GM23338 (cell line): Measurements from ENCODE around the gene SMARCA2. TPM values are rescaled to one million over a fixed set of nuclear protein-coding genes. Genes with fewer than 3 reads are reported as not detected.

Experiments
- ATAC-seq: fragments of 200-7000 bp; cut with Tn5 transposase; 3 replicates; pipeline ENCODE4 v1.9.1; 2020
- DNase-seq: peaks from one replicate; pipeline ENCODE4 v3.0.0-alpha.2; 2015; ENCODE audit warnings: low spot score
- H2AFZ ChIP-seq: fragments of 200-600 bp; sonication (generic); 2 replicates; pipeline ENCODE4 v1.8.0; 2016; ENCODE audit warnings: antibody characterized with exemption, mild to moderate bottlenecking, moderate library complexity
- H3F3A ChIP-seq: fragments of 200-600 bp; sonication (generic); replicated peaks from 2 replicates; pipeline ENCODE4 v1.8.0; 2017; ENCODE audit warnings: antibody characterized with exemption, mixed run types, low read depth
- H3K27ac ChIP-seq: fragments of 200-600 bp; sonication (generic); 2 replicates; pipeline ENCODE4 v1.6.1; 2016; ENCODE audit warnings: low read depth
- H3K27me3 ChIP-seq: fragments of 200-600 bp; sonication (generic); 2 replicates; pipeline ENCODE4 v1.8.0; 2016; ENCODE audit warnings: mild to moderate bottlenecking, mixed run types, moderate library complexity; ENCODE audit not compliant: insufficient read depth
- H3K36me3 ChIP-seq: fragments of 200-600 bp; sonication (generic); 2 replicates; pipeline ENCODE4 v1.8.0; 2016; ENCODE audit warnings: mild to moderate bottlenecking; ENCODE audit not compliant: insufficient read depth
- H3K4me1 ChIP-seq: fragments of 200-600 bp; sonication (generic); 2 replicates; pipeline ENCODE4 v1.8.0; 2016; ENCODE audit warnings: mild to moderate bottlenecking, moderate library complexity; ENCODE audit not compliant: insufficient read depth
- H3K4me2 ChIP-seq: fragments of 200-600 bp; sonication (generic); 2 replicates; pipeline ENCODE4 v1.7.1; 2017; ENCODE audit warnings: mixed run types
- H3K4me3 ChIP-seq: fragments of 200-600 bp; sonication (generic); 2 replicates; pipeline ENCODE4 v1.6.1; 2016; ENCODE audit warnings: mixed run types
- H3K79me2 ChIP-seq: fragments of 200-600 bp; sonication (generic); replicated peaks from 2 replicates; pipeline ENCODE4 v1.8.0; 2017; ENCODE audit warnings: mild to moderate bottlenecking; ENCODE audit not compliant: insufficient read depth
- H3K9me2 ChIP-seq: fragments of 200-600 bp; sonication (generic); 2 replicates; pipeline ENCODE4 v1.8.0; 2017; ENCODE audit not compliant: insufficient read depth
- H4K20me1 ChIP-seq: fragments of 200-600 bp; sonication (generic); replicated peaks from 2 replicates; pipeline ENCODE4 v1.8.0; 2017; ENCODE audit warnings: mild to moderate bottlenecking; ENCODE audit not compliant: insufficient read depth
- H3K27ac Mint-ChIP-seq: 2 replicates; pipeline ENCODE4 v1.8.0; 2020; ENCODE audit warnings: inconsistent platforms, mild to moderate bottlenecking, moderate library complexity, mixed read lengths
- H3K27me3 Mint-ChIP-seq: 3 replicates; pipeline ENCODE4 v1.8.0; 2022; ENCODE audit warnings: low read depth, mild to moderate bottlenecking, moderate library complexity, mixed read lengths, inconsistent platforms; ENCODE audit not compliant: insufficient read depth, poor library complexity
- H3K36me3 Mint-ChIP-seq: 3 replicates; pipeline ENCODE4 v1.8.0; 2021; ENCODE audit warnings: low read depth, mild to moderate bottlenecking, inconsistent platforms, moderate library complexity, mixed read lengths
- H3K4me1 Mint-ChIP-seq: 3 replicates; pipeline ENCODE4 v1.8.0; 2020; ENCODE audit warnings: mild to moderate bottlenecking, inconsistent platforms, mixed read lengths
- H3K4me3 Mint-ChIP-seq: 3 replicates; pipeline ENCODE4 v1.8.0; 2021; ENCODE audit warnings: moderate library complexity, mild to moderate bottlenecking, inconsistent platforms, mixed read lengths
- H3K9me3 Mint-ChIP-seq: 3 replicates; pipeline ENCODE4 v1.8.0; 2020; ENCODE audit warnings: moderate library complexity, mild to moderate bottlenecking, inconsistent platforms, mixed read lengths
- CREB1 ChIP-seq: fragments of 250-450 bp; sonication (Bioruptor Pico); IDR thresholded peaks from 2 replicates; pipeline ENCODE4 v1.5.0; 2020; ENCODE audit warnings: low read depth, mild to moderate bottlenecking, moderate library complexity
- EZH2 ChIP-seq: fragments of 200-600 bp; sonication (generic); IDR thresholded peaks from one replicate; pipeline ENCODE4 v1.8.0; 2017; ENCODE audit warnings: antibody characterized with exemption, mild to moderate bottlenecking, low read depth; ENCODE audit not compliant: unreplicated experiment
- EZH2phosphoT487 ChIP-seq: fragments of 200-600 bp; sonication (generic); IDR thresholded peaks from one replicate; pipeline ENCODE4 v1.8.1; 2018; ENCODE audit warnings: antibody characterized with exemption; ENCODE audit not compliant: unreplicated experiment
- JUNB ChIP-seq: IDR thresholded peaks from one replicate; pipeline ENCODE4 v1.6.1; 2016; ENCODE audit warnings: antibody characterized with exemption; ENCODE audit not compliant: unreplicated experiment
- NANOG ChIP-seq: IDR thresholded peaks from 2 replicates; pipeline ENCODE4 v1.6.1; 2016; ENCODE audit warnings: antibody characterized with exemption, borderline replicate concordance
- POLR2AphosphoS5 ChIP-seq: IDR thresholded peaks from 2 replicates; pipeline ENCODE4 v1.6.1; 2016; ENCODE audit warnings: antibody characterized with exemption, low read depth
- STAT1 ChIP-seq: IDR thresholded peaks from one replicate; pipeline ENCODE4 v1.6.1; 2016; ENCODE audit warnings: antibody characterized with exemption; ENCODE audit not compliant: unreplicated experiment
- ZNF114 ChIP-seq: fragments of 250-450 bp; sonication (Bioruptor Pico); IDR thresholded peaks from 2 replicates; pipeline ENCODE4 v1.5.0; 2020; ENCODE audit warnings: mild to moderate bottlenecking, moderate library complexity
- ZNF331 ChIP-seq: fragments of 250-450 bp; sonication (Bioruptor Pico); IDR thresholded peaks from 2 replicates; pipeline ENCODE4 v1.5.0; 2020; ENCODE audit warnings: low read depth, mild to moderate bottlenecking, moderate library complexity
- polyA plus RNA-seq: library from polyadenylated mRNA; unstranded; fragments of >200 nt; fragmentation: Nextera tagmentation; extraction: Ambion mirVana; gene quantifications from 2 replicates; pipeline ENCODE4 v1.2.1, GENCODE V29; 2016
- total RNA-seq: library from RNA; depleted of rRNA; stranded (reverse); fragments of >200 nt; shearing (Covaris generic); gene quantifications from 2 replicates; pipeline ENCODE4 v1.2.3, GENCODE V29; 2014
- TF ChIP-seq, protein P1 (sequence below): IDR thresholded peaks from 2 replicates; pipeline ENCODE4 v1.6.1; 2016; ENCODE audit warnings: antibody characterized with exemption

SMARCA2 gene
- total and polyA plus RNA-seq, 2 experiments from 2014 or later: 21.7 to 21.9 TPM

GRCh38 chr9:2013743-2014475 lies 1.2 kb upstream of the SMARCA2 start:
- Mint-ChIP-seq H3K9me3 (no peaks in the 10 kb centered on the region), H3K4me3 (peak overlapping the region; percentile 91), H3K4me1 (peaks cover 16% of the 10 kb centered on the region), H3K27me3 (peaks cover 52% of the 10 kb centered on the region), H3K27ac (no peak overlapping the region), H3K36me3 (no peaks in the 10 kb centered on the region; the same call in 2 of the 3 replicates)
- Histone ChIP-seq H3K36me3 (no peaks in the 10 kb centered on the region), H3K27me3 (peaks cover 64% of the 10 kb centered on the region), H3K79me2 (no peaks in the 10 kb centered on the region), H4K20me1 (no peaks in the 10 kb centered on the region), H3K4me1 (peaks cover 11% of the 10 kb centered on the region; the same call in 1 of the 2 replicates), H3K9me2 (no peaks in the 10 kb centered on the region), H3K4me3 (peak overlapping the region; percentile 91), H3K27ac (no peak overlapping the region), H3F3A (no peaks in the 10 kb centered on the region), H2AFZ (peak overlapping the region; percentile 84), H3K4me2 (peak overlapping the region; percentile 92)
- TF ChIP-seq EZH2 (peak; percentile 10), EZH2phosphoT487 (no peak)
- no peak for ATAC-seq
- DNase-seq: no peak

DNA sequence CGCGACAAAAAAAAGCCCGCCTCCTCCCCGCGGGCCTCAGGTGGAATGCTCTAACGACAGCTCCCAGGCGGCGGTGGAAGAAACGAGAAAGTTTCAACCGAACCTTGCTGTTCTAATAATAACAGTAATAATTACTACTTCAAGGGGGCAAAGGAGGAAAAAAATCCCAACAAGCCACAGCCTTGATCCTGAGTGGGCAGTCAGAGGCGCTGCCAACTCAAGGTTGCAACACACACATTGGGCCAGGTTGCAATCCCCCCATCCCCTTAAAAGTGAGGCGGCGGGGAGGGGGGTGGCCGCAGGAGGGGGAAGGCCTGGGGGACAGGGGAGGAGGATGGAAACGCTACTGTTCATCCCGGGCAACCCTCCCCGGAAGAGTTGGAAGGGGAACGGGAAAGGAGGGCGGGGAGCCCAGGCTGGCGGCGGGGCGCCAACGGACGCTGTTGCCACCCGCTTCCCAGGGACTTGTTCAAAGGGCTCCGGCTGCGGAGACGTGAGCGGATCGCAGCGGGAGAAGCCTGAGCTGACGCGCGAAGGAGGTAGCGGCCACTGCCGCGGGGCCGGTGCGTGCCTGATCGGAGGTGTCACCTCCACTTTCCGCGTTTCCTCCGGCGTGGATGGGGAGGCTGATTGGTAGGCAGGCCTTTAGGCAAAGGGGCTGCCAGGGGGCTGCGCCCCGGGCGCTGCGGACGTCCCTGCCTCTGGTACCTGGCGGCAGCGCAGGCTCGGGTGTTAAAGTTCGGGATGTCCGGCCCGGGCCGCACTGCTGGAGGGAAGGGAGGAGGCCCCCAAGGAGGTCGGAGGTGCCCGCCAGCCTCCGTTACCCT lies 647 bp downstream of the SMARCA2 start:
- Histone ChIP-seq H3K4me2 (peak overlapping the region; percentile 92), H3K4me3 (peak overlapping the region; percentile 91), H3K9me2 (no peaks in the 10 kb centered on the region), H2AFZ (peak overlapping the region; percentile 99), H3K27ac (no peak overlapping the region), H3K4me1 (peaks cover 23% of the 10 kb centered on the region), H3K27me3 (peaks cover 78% of the 10 kb centered on the region), H4K20me1 (no peaks in the 10 kb centered on the region), H3F3A (no peaks in the 10 kb centered on the region), H3K36me3 (no peaks in the 10 kb centered on the region), H3K79me2 (no peaks in the 10 kb centered on the region; the same call in 1 of the 2 replicates)
- peak; percentile 30 for ATAC-seq
- no peaks in the 10 kb centered on the region for H3K9me3 Mint-ChIP-seq
- peak overlapping the region; percentile 91 for H3K4me3 Mint-ChIP-seq
- DNase-seq: peak; percentile 77
- peak; percentile 68 for TF ChIP-seq EZH2
- TF ChIP-seq EZH2phosphoT487: no peak
- peaks cover 62% of the 10 kb centered on the region for H3K27me3 Mint-ChIP-seq
- peaks cover 26% of the 10 kb centered on the region for H3K4me1 Mint-ChIP-seq
- H3K27ac Mint-ChIP-seq: no peak overlapping the region
- no peaks in the 10 kb centered on the region; the same call in 2 of the 3 replicates for H3K36me3 Mint-ChIP-seq

- Histone ChIP-seq H3K9me2 (no peaks in the 10 kb centered on the region), H3K36me3 (no peaks in the 10 kb centered on the region), H3K4me1 (peaks cover 30% of the 10 kb centered on the region), H3K79me2 (no peaks in the 10 kb centered on the region; the same call in 1 of the 2 replicates), H3K4me3 (peak overlapping the region; percentile 91), H3K27ac (no peak overlapping the region), H4K20me1 (no peaks in the 10 kb centered on the region), H3K27me3 (peaks cover 80% of the 10 kb centered on the region), H3K4me2 (peak overlapping the region; percentile 92), H3F3A (no peaks in the 10 kb centered on the region), H2AFZ (peak overlapping the region; percentile 14; the same call in 1 of the 2 replicates)
- Mint-ChIP-seq H3K4me3 (peak overlapping the region; percentile 91), H3K9me3 (no peaks in the 10 kb centered on the region), H3K36me3 (no peaks in the 10 kb centered on the region; the same call in 2 of the 3 replicates), H3K27me3 (peaks cover 63% of the 10 kb centered on the region), H3K4me1 (peaks cover 28% of the 10 kb centered on the region), H3K27ac (no peak overlapping the region)
- DNase-seq: peak; percentile 70
- peak; percentile 15 for ATAC-seq
- TF ChIP-seq CREB1 (CRISPR knock-in tag) (no peak), EZH2 (no peak), EZH2phosphoT487 (no peak), NANOG (no peak), JUNB (no peak), STAT1 (no peak), ZNF114 (CRISPR knock-in tag) (no peak), ZNF331 (CRISPR knock-in tag) (no peak), POLR2AphosphoS5 (no peak; the same call in 1 of the 2 replicates)
- TF ChIP-seq, protein P1, sequence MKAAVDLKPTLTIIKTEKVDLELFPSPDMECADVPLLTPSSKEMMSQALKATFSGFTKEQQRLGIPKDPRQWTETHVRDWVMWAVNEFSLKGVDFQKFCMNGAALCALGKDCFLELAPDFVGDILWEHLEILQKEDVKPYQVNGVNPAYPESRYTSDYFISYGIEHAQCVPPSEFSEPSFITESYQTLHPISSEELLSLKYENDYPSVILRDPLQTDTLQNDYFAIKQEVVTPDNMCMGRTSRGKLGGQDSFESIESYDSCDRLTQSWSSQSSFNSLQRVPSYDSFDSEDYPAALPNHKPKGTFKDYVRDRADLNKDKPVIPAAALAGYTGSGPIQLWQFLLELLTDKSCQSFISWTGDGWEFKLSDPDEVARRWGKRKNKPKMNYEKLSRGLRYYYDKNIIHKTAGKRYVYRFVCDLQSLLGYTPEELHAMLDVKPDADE: no peak
Measured at GRCh38 chr9:2016408-2017330, 1.5 kb downstream of the SMARCA2 start.
